SK-N-SH treated with all-trans-retinoic acid at 6 μM for 48 hours (cell line): ENCODE results near the gene ACOX3.

Experiments
- ATAC-seq: fragments of 200-7000 bp; cut with Tn5 transposase; 3 replicates; pipeline ENCODE4 v1.9.1; 2020; ENCODE audit warnings: mild to moderate bottlenecking, moderate library complexity
- CSDC2 ChIP-seq: fragments of 250-450 bp; sonication (Bioruptor Pico); IDR thresholded peaks from 2 replicates; pipeline ENCODE4 v1.5.0; 2020; ENCODE audit warnings: mild to moderate bottlenecking, moderate library complexity
- CSRNP3 ChIP-seq: fragments of 250-450 bp; sonication (Bioruptor Pico); IDR thresholded peaks from 2 replicates; pipeline ENCODE4 v1.5.1; 2021; ENCODE audit warnings: mild to moderate bottlenecking, moderate library complexity
- GLIS3 ChIP-seq: fragments of 250-450 bp; sonication (Bioruptor Pico); IDR thresholded peaks from 2 replicates; pipeline ENCODE4 v1.5.0; 2020; ENCODE audit warnings: mild to moderate bottlenecking, moderate library complexity
- OSR1 ChIP-seq: fragments of 250-450 bp; sonication (Bioruptor Pico); IDR thresholded peaks from 2 replicates; pipeline ENCODE4 v1.8.0; 2022; ENCODE audit warnings: moderate library complexity, mild to moderate bottlenecking, inconsistent platforms
- PATZ1 ChIP-seq: fragments of 250-450 bp; sonication (Bioruptor Pico); IDR thresholded peaks from 2 replicates; pipeline ENCODE4 v1.8.0; 2020; ENCODE audit warnings: mild to moderate bottlenecking, moderate library complexity, borderline replicate concordance
- POU6F1 ChIP-seq: fragments of 250-450 bp; sonication (Bioruptor Pico); IDR thresholded peaks from 2 replicates; pipeline ENCODE4 v1.8.0; 2021; ENCODE audit warnings: low read depth, mild to moderate bottlenecking, moderate library complexity, borderline replicate concordance
- PPARA ChIP-seq: fragments of 250-450 bp; sonication (Bioruptor Pico); IDR thresholded peaks from 2 replicates; pipeline ENCODE4 v1.5.0; 2020; ENCODE audit warnings: mild to moderate bottlenecking, borderline replicate concordance
- RARB ChIP-seq: fragments of 250-450 bp; sonication (Bioruptor Pico); IDR thresholded peaks from 2 replicates; pipeline ENCODE4 v1.8.0; 2021; ENCODE audit warnings: mild to moderate bottlenecking, moderate library complexity
- SNAI2 ChIP-seq: fragments of 250-450 bp; sonication (Bioruptor Pico); IDR thresholded peaks from 2 replicates; pipeline ENCODE4 v1.5.0; 2020; ENCODE audit warnings: mild to moderate bottlenecking, moderate library complexity
- TCF4 ChIP-seq: fragments of 250-450 bp; sonication (Bioruptor Pico); IDR thresholded peaks from 2 replicates; pipeline ENCODE4 v1.8.0; 2021; ENCODE audit warnings: mild to moderate bottlenecking, moderate library complexity, borderline replicate concordance
- TOX ChIP-seq: fragments of 250-450 bp; sonication (Bioruptor Pico); IDR thresholded peaks from 2 replicates; pipeline ENCODE4 v1.8.0; 2021; ENCODE audit warnings: mild to moderate bottlenecking, moderate library complexity, borderline replicate concordance
- ZC3H10 ChIP-seq: fragments of 250-450 bp; sonication (Bioruptor Pico); IDR thresholded peaks from 2 replicates; pipeline ENCODE4 v1.5.1; 2021; ENCODE audit warnings: mild to moderate bottlenecking, moderate library complexity
- ZFP30 ChIP-seq: fragments of 450-650 bp; formaldehyde crosslinking; IDR thresholded peaks from 2 replicates; pipeline ENCODE4 v1.5.0; 2022; ENCODE audit warnings: mild to moderate bottlenecking, moderate library complexity
- ZNF565 ChIP-seq: fragments of 450-650 bp; formaldehyde crosslinking; conservative IDR thresholded peaks from 2 replicates; pipeline ENCODE4 v1.5.0; 2020; ENCODE audit warnings: low read depth, mild to moderate bottlenecking, moderate library complexity
- ZNF70 ChIP-seq: fragments of 450-650 bp; formaldehyde crosslinking; IDR thresholded peaks from 2 replicates; pipeline ENCODE4 v1.5.0; 2020; ENCODE audit warnings: mild to moderate bottlenecking, moderate library complexity
- ZNF8 ChIP-seq: fragments of 450-650 bp; formaldehyde crosslinking; IDR thresholded peaks from 2 replicates; pipeline ENCODE4 v1.5.0; 2020; ENCODE audit warnings: mild to moderate bottlenecking, moderate library complexity

The ACOX3 gene

DNA sequence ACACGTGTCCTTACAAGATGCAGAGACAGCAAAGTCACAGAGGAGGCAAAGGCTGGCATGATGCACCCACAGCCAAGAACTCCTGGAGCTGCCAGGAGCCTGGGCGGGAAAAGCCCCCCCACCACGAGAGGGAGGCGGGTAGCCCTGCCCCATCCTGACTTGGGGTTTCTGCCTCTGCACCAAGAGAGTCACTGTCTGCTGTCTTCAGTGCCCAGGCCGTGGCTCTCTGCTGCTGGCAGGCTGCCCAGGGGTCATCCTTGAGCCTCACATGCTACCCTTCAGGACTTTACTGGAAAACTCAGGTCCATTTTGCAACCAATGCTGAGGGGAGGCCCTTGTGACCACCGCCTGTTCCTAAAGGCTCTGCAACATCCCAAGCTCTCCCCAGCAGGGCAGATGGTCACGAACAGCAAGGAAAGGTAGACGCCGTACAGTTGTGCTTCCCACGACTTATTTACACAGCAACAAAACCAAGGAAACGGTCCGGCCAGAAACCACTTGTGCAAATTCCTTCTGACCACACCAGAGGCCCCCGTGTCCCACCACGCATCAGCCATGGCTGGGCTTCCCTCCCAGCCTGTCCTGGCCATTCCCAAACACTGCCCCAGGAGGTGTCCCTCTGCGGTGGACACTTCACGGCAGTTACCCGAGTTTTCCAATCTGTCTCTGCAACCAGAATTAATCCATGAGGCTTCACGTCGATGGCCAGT is 56.9 kb downstream of the ACOX3 start:
- ATAC-seq, result no peak; the same call in 2 of the 3 replicates

GRCh38 chr4:8383016-8383415 is 57.5 kb downstream of the ACOX3 start:
- TF ChIP-seq TOX (no peak), CSRNP3 (CRISPR knock-in tag) (no peak), ZNF70 (CRISPR knock-in tag) (no peak), OSR1 (CRISPR knock-in tag) (no peak), ZNF565 (no peak), RARB (CRISPR knock-in tag) (no peak), CSDC2 (CRISPR knock-in tag) (no peak)
- no peak for ATAC-seq

More for the DNA sequence above, 56.9 kb downstream of the ACOX3 start:
- TF ChIP-seq POU6F1 (no peak), ZNF8 (CRISPR knock-in tag) (no peak), ZC3H10 (CRISPR knock-in tag) (no peak), TOX (no peak), PPARA (CRISPR knock-in tag) (no peak)

DNA sequence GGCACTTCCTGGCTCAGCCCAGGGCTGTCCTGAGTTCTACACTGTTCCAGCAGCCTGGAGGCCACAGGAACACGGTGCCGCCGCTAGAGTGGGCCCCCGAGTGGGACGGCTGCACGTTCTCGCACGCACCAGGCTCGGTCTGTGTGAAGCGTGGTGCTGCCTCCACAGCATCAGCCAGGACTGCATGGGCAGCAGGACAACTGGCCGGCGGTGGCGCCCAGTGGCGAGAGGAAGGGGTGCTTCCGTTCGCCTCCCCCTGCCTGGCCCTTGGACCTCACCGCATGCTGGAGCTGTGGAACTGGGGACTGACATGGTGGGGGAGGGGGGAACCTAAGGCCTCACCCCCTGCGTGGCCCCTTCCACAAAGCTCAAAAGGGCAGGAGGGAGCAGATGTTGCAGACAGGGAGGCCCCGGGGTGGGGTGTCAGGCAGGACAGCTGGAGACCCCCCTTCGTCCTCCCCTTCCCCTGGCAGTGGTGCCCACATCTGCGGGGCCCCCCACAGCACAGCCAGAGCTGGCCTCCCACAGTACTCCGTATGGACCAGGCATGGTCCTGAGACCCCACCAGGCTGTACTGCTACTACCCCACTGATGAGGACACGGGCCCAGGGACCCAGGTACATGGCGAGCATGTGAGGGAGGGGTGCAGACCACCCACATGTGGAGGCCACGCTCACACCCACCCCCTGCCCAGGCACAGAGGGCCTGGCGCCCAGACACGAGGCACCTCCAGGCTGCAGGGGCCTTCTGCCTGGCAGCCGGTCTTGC is 58.5 kb downstream of the ACOX3 start:
- TF ChIP-seq ZNF70 (CRISPR knock-in tag) (no peak), GLIS3 (CRISPR knock-in tag) (no peak), ZC3H10 (CRISPR knock-in tag) (no peak), CSRNP3 (CRISPR knock-in tag) (no peak)
- ATAC-seq, result no peak

GRCh38 chr4:8380511-8381415 is 59.8 kb downstream of the ACOX3 start:
- TF ChIP-seq SNAI2 (no peak), CSRNP3 (CRISPR knock-in tag) (no peak), ZFP30 (CRISPR knock-in tag) (no peak), TCF4 (CRISPR knock-in tag) (no peak), GLIS3 (CRISPR knock-in tag) (no peak), PATZ1 (CRISPR knock-in tag) (no peak), ZNF565 (no peak), ZNF70 (CRISPR knock-in tag) (no peak), ZNF8 (CRISPR knock-in tag) (no peak)
- ATAC-seq, result no peak
